Measurements from ENCODE around the gene SLC9A3.

Gene SLC9A3

DNA sequence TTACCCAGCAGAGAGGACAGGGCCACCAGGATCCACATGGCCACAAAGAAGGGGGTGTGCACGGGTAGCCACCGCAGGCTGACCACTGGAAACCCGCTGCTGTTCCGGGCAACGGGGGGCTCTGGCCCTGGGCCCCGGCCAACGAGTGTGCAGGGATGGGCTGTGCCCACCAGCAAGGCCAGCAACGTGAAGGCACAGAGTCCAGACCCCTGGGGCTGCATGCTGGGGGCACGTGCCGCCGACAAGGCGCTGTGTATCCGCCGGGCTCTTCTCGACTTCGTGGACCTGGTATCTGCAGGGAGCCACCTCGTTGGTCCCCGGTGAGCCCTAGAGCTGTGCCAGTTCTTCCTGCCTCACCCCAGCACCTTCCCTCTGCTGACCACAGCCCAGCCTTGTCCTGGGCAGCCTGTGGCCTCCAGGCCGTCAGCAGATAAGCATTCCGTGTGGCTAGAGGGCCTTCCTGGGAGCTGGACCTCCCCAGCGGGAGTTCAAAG lies 45.7 kb upstream of the SLC9A3 start:
- TF ChIP-seq ZC3H10 (CRISPR knock-in tag; IDR thresholded peaks at IDR 0.05), result no peak
- TF ChIP-seq ZNF70 (CRISPR knock-in tag; IDR thresholded peaks at IDR 0.05), result no peak
- no peak for TF ChIP-seq PPARA (CRISPR knock-in tag; IDR thresholded peaks at IDR 0.05; ENCODE audit: borderline replicate concordance)
- no peak for TF ChIP-seq ZFP3 (CRISPR knock-in tag; IDR thresholded peaks at IDR 0.05)
- TF ChIP-seq RARB (CRISPR knock-in tag; IDR thresholded peaks at IDR 0.05), result no peak
- TF ChIP-seq ARNTL (CRISPR knock-in tag; IDR thresholded peaks at IDR 0.05; ENCODE audit: borderline replicate concordance, low read depth), result no peak
- TF ChIP-seq CREB5 (CRISPR knock-in tag; IDR thresholded peaks at IDR 0.05; ENCODE audit: low read depth), result no peak
- no peak for TF ChIP-seq GLIS3 (CRISPR knock-in tag; IDR thresholded peaks at IDR 0.05)
- TF ChIP-seq CSDC2 (CRISPR knock-in tag; IDR thresholded peaks at IDR 0.05), result no peak

GRCh38 chr5:569358-569867 lies 45.2 kb upstream of the SLC9A3 start:
- no peak for ATAC-seq
- no peak for TF ChIP-seq ESRRG (CRISPR knock-in tag; IDR thresholded peaks at IDR 0.05)
- TF ChIP-seq ZC3H10 (CRISPR knock-in tag; IDR thresholded peaks at IDR 0.05), result no peak
- no peak for TF ChIP-seq ZNF8 (CRISPR knock-in tag; IDR thresholded peaks at IDR 0.05)
- TF ChIP-seq ISL1 (CRISPR knock-in tag; IDR thresholded peaks at IDR 0.05), result no peak
- no peak for TF ChIP-seq ARNTL (CRISPR knock-in tag; IDR thresholded peaks at IDR 0.05; ENCODE audit: borderline replicate concordance, low read depth)
- TF ChIP-seq ZFP3 (CRISPR knock-in tag; IDR thresholded peaks at IDR 0.05), result no peak
- TF ChIP-seq RARB (CRISPR knock-in tag; IDR thresholded peaks at IDR 0.05), result no peak
- no peak for TF ChIP-seq OSR1 (CRISPR knock-in tag; IDR thresholded peaks at IDR 0.05)
- no peak for TF ChIP-seq GLIS3 (CRISPR knock-in tag; IDR thresholded peaks at IDR 0.05)

More for the DNA sequence above, 45.7 kb upstream of the SLC9A3 start:
- ATAC-seq, result no peak

GRCh38 chr5:568809-569208 lies 44.6 kb upstream of the SLC9A3 start:
- TF ChIP-seq OSR1 (CRISPR knock-in tag; IDR thresholded peaks at IDR 0.05) (no peak), CREB5 (CRISPR knock-in tag; IDR thresholded peaks at IDR 0.05; ENCODE audit: low read depth) (no peak), CSDC2 (CRISPR knock-in tag; IDR thresholded peaks at IDR 0.05) (no peak), ZNF8 (CRISPR knock-in tag; IDR thresholded peaks at IDR 0.05) (no peak), TOX (CRISPR knock-in tag; IDR thresholded peaks at IDR 0.05; ENCODE audit: borderline replicate concordance) (no peak), ISL1 (CRISPR knock-in tag; IDR thresholded peaks at IDR 0.05) (no peak), POU6F1 (CRISPR knock-in tag; IDR thresholded peaks at IDR 0.05; ENCODE audit: borderline replicate concordance, low read depth) (no peak), CSRNP3 (CRISPR knock-in tag; IDR thresholded peaks at IDR 0.05) (no peak), ZNF70 (CRISPR knock-in tag; IDR thresholded peaks at IDR 0.05) (no peak)
- no peak for ATAC-seq

DNA sequence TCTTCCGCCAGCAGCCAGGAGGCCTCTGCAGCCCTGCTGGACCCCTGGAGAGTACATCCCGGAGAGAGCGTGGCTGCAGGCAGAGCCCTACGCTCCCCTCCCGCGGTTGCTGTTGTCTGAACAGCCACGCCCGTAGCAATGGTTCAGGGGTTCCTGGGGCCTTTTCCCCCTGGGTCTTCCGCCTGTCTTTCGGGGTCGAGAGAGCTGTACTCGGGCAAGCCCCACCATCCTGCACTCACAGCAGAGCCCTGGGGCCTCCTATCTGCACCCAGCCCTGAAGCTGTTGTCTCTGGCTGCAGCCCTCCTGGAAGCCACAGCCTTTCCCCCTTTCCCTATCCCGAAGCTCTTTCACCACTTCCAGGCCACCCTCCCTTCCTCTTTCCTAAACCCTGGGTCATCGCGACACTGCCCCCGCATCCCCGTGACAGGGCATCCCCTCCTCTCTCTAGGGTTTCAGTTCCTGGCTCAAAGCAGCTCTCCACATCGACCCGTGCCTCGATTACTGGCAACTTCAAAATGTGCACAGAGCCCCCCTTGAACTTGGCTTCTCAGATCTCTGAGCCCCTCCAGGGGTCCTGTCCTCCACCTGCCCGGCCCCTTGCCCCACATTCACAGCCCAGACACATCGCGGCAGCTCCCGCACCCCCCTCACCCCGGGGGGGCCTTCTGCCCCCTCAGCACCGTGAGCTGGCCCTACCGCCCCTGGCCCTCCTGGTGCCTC lies 44.0 kb upstream of the SLC9A3 start:
- TF ChIP-seq PPARA (CRISPR knock-in tag; IDR thresholded peaks at IDR 0.05; ENCODE audit: borderline replicate concordance) (no peak), ZNF70 (CRISPR knock-in tag; IDR thresholded peaks at IDR 0.05) (no peak), SNAI2 (CRISPR knock-in tag; IDR thresholded peaks at IDR 0.05) (no peak), ESRRG (CRISPR knock-in tag; IDR thresholded peaks at IDR 0.05) (no peak)
- ATAC-seq, result no peak; the same call in 2 of the 3 replicates

- no peak; the same call in 2 of the 3 replicates for ATAC-seq
- no peak for TF ChIP-seq ZC3H10 (CRISPR knock-in tag; IDR thresholded peaks at IDR 0.05)
- TF ChIP-seq TCF4 (CRISPR knock-in tag; IDR thresholded peaks at IDR 0.05; ENCODE audit: borderline replicate concordance), result no peak
- no peak for TF ChIP-seq ZNF565 (CRISPR knock-in tag; conservative IDR thresholded peaks at IDR 0.05; ENCODE audit: low read depth)
Observed at GRCh38 chr5:567664-568060, 43.4 kb upstream of the SLC9A3 start.

Data from SK-N-SH treated with all-trans-retinoic acid at 6 μM for 48 hours (cell line).